Esophagus muscularis mucosa (tissue), 4 donors: ENCODE measurements around the gene PLXNA1. TPM values are rescaled to one million over a fixed set of nuclear protein-coding genes. Genes with fewer than 3 reads are reported as not detected.
A peak's percentile ranks its signal among the peaks of the same experiment; 100 is the strongest.

Experiments used
- DNase-seq: peaks from one replicate; pipeline ENCODE4 v3.0.0-alpha.2; 2017; ENCODE audit errors: extremely low spot score
- H3K27ac ChIP-seq, 4 donors: fragments of 200-600 bp; sonication (generic); replicated peaks in 1 of 4; 1 replicate in 3 of 4; 2 replicates in 1 of 4; pipeline ENCODE4 v1.5.1; 2016 to 2019; ENCODE audit warnings: mild to moderate bottlenecking in 1 of 4
- H3K27me3 ChIP-seq, 4 donors: fragments of 200-600 bp; sonication (generic); one replicate each; pipeline versions ENCODE4 v1.5.1 to v1.6.0; 2016 to 2019
- H3K36me3 ChIP-seq, 4 donors: fragments of 200-600 bp; sonication (generic); one replicate each; pipeline ENCODE4 v1.5.1; 2016 to 2019
- H3K4me1 ChIP-seq, 4 donors: fragments of 200-600 bp; sonication (generic); one replicate each; pipeline ENCODE4 v1.5.1; 2016 to 2019
- H3K4me3 ChIP-seq, 4 donors: fragments of 200-600 bp; sonication (generic); 1 replicate in 2 of 4; 2 replicates in 2 of 4; pipeline ENCODE4 v1.5.1; 2016 to 2019; ENCODE audit warnings: mild to moderate bottlenecking in 4 of 4, moderate library complexity in 1 of 4
- H3K9me3 ChIP-seq, 4 donors: fragments of 200-600 bp; sonication (generic); 1 replicate in 3 of 4; 2 replicates in 1 of 4; pipeline ENCODE4 v1.5.1; 2016 to 2019
- CTCF ChIP-seq, 3 experiments: fragments of 200-600 bp in 2 of 3; fragments of 450-650 bp in 1 of 3; sonication (generic) in 2 of 3; IDR thresholded peaks; one replicate each; pipeline ENCODE4 v1.5.1; 2017 to 2019; ENCODE audit warnings: antibody characterized with exemption in 3 of 3, mild to moderate bottlenecking in 2 of 3, moderate library complexity in 1 of 3
- EP300 ChIP-seq: sonication (generic); formaldehyde crosslinking; IDR thresholded peaks from one replicate; pipeline ENCODE4 v1.6.1; 2017; ENCODE audit warnings: antibody characterized with exemption
- POLR2A ChIP-seq: fragments of 450-650 bp; IDR thresholded peaks from one replicate; pipeline ENCODE4 v1.6.1; 2017; ENCODE audit warnings: antibody characterized with exemption, moderate library complexity, mild to moderate bottlenecking, low read depth
- POLR2AphosphoS5 ChIP-seq, 2 donors: sonication (generic); formaldehyde crosslinking; IDR thresholded peaks; one replicate each; pipeline ENCODE4 v1.6.1; 2017; ENCODE audit warnings: antibody characterized with exemption in 2 of 2
- WGBS: methylation state at CpG from one replicate; pipeline ENCODE4 v1.1.5; 2018; 5-methylcytosine and 5-hydroxymethylcytosine counted together
- intact Hi-C: fragments of 100-400 bp; cut with DNase I; formaldehyde crosslinking; loops from one replicate; pipeline ENCODE4 v1.15.1; 2023
- total RNA-seq, 4 donors: library from RNA; depleted of rRNA; stranded (reverse); fragments of >200 nt; gene quantifications; one replicate each; pipeline versions ENCODE4 v1.1.0 to v1.2.1, GENCODE V29; 2016

PLXNA1 gene
- total RNA-seq, 4 donors from 2014 or later, result 33.6 to 82.4 (median 47.0) TPM

DNA sequence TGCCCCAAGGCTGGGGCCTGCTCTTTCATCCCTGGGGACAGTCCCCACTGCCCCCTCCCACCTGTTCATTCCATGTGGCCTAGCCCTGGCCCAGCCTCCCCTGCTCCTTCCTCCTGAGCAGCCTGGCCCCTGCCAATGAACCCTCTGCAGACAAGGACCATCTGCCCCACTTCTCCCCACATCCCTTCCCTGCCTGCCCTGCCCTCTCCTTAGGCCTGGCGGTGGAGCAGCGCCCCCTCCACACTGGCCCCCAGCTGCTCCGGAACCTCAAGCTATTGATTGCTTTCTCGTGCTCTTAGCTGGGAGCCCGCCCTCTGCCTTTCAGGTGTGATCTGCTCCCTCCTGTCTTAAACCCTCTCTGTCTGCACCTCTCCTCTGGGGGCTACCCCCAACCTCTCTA, 8.0 kb downstream of the PLXNA1 start:
- intact Hi-C loops, result no loop called here
- no peaks in the 10 kb centered on the region for H3K9me3 ChIP-seq
- TF ChIP-seq EP300 (no peak), POLR2AphosphoS5 (IDR thresholded peaks at IDR 0.05) (no peak), POLR2A (no peak), CTCF (IDR thresholded peaks at IDR 0.05) (no peak)
- peaks cover 42 to 76% (median 62%) of the 10 kb centered on the region in 4 donors for H3K4me1 ChIP-seq
- H3K27me3 ChIP-seq, result no peaks in the 10 kb centered on the region
- WGBS, result 94% methylated on average over 5 of the region's 5 CpGs
- H3K4me3 ChIP-seq, result no peak overlapping the region
- no peak overlapping the region for H3K27ac ChIP-seq
- H3K36me3 ChIP-seq, result peaks cover 0 to 48% (median 29%) of the 10 kb centered on the region in 4 donors
- no peak for DNase-seq

GRCh38 chr3:126991366-126992200, 8.7 kb downstream of the PLXNA1 start:
- TF ChIP-seq POLR2AphosphoS5 (IDR thresholded peaks at IDR 0.05) (no peak), POLR2A (no peak), CTCF (IDR thresholded peaks at IDR 0.05) (no peak), EP300 (no peak)
- H3K4me3 ChIP-seq, result no peak overlapping the region
- peaks cover 0 to 48% (median 29%) of the 10 kb centered on the region in 4 donors for H3K36me3 ChIP-seq
- H3K9me3 ChIP-seq, result no peaks in the 10 kb centered on the region
- DNase-seq, result no peak
- peaks cover 42 to 76% (median 55%) of the 10 kb centered on the region in 4 donors for H3K4me1 ChIP-seq
- intact Hi-C loops, result no loop called here
- 70% methylated on average over 2 of the region's 24 CpGs for WGBS
- no peaks in the 10 kb centered on the region for H3K27me3 ChIP-seq
- H3K27ac ChIP-seq, result no peak overlapping the region

DNA sequence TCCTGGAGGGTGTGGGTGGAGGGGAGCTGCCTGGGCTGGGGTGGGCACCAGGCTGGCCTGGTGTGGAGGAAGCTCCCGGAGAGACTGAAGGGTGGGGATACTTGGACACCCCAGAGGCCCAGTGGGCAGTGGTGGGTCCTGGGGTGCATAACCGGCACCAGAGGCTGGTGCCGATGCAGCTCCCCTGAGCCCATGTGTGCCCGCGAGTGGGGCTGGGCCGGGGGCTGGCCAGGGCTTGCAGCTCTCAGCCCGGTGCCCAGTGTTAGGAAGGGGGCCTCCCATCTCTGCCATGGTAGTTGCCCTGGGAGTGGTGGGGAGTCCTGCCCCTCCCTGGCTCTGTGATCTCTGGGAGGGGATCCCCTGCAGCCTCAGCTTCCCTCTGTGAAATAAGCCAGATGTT, 9.3 kb downstream of the PLXNA1 start:
- H3K27ac ChIP-seq, result peak overlapping the region in 1 of 4 donors; percentile 13

DNA sequence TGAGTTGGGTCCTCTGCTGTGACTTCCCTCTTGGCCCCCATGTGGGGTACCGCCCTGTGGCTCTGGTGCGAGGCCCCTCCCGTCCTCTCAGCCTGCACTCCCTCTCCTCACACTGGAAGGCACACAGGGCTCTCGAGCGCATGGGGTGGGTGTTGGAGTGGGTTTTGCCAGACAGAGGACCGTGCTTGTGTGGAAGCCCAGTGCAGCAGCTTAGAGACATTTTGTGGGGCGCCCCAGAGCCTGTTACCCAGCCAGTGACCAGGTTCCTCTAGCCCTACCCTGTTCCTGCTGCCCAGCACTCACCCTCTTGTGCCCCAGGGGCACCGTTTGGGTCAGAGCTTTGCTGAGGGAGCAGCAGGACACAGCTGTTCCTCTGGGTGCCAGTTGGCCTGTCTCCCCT, 9.9 kb downstream of the PLXNA1 start:
- H3K4me1 ChIP-seq, result peaks cover 48 to 74% (median 50%) of the 10 kb centered on the region in 4 donors
- TF ChIP-seq POLR2AphosphoS5 (IDR thresholded peaks at IDR 0.05) (no peak), CTCF (IDR thresholded peaks at IDR 0.05) (no peak), POLR2A (no peak), EP300 (no peak)
- intact Hi-C loops, result no loop called here
- peaks cover 0 to 48% (median 31%) of the 10 kb centered on the region in 4 donors for H3K36me3 ChIP-seq
- no peaks in the 10 kb centered on the region for H3K27me3 ChIP-seq
- no peak for DNase-seq
- no peaks in the 10 kb centered on the region for H3K9me3 ChIP-seq
- WGBS, result 100% methylated on average over 2 of the region's 8 CpGs
- H3K4me3 ChIP-seq, result no peak overlapping the region
- peak overlapping the region in 1 of 4 donors; percentile 14 for H3K27ac ChIP-seq

More for the DNA sequence above, 9.3 kb downstream of the PLXNA1 start:
- peaks cover 0 to 48% (median 30%) of the 10 kb centered on the region in 4 donors for H3K36me3 ChIP-seq
- no peaks in the 10 kb centered on the region for H3K27me3 ChIP-seq
- H3K4me1 ChIP-seq, result peaks cover 44 to 74% (median 52%) of the 10 kb centered on the region in 4 donors
- no peaks in the 10 kb centered on the region for H3K9me3 ChIP-seq
- DNase-seq, result no peak
- H3K4me3 ChIP-seq, result no peak overlapping the region
- TF ChIP-seq CTCF (IDR thresholded peaks at IDR 0.05) (no peak), POLR2AphosphoS5 (IDR thresholded peaks at IDR 0.05) (no peak), EP300 (no peak), POLR2A (no peak)
- WGBS, result 95% methylated on average over 7 of the region's 7 CpGs
- intact Hi-C loops, result no loop called here
